Activated T-helper 9 cell treated with anti-CD3 and anti-CD28 coated beads, Interleukin-2, amount 50 U/mL, for 16 hours (primary cell): ENCODE data around the gene TP53TG5.

Experiments
- DNase-seq: peaks from one replicate; pipeline ENCODE4 v3.0.0-alpha.2; 2020; ENCODE audit warnings: low read depth

Gene TP53TG5

DNA sequence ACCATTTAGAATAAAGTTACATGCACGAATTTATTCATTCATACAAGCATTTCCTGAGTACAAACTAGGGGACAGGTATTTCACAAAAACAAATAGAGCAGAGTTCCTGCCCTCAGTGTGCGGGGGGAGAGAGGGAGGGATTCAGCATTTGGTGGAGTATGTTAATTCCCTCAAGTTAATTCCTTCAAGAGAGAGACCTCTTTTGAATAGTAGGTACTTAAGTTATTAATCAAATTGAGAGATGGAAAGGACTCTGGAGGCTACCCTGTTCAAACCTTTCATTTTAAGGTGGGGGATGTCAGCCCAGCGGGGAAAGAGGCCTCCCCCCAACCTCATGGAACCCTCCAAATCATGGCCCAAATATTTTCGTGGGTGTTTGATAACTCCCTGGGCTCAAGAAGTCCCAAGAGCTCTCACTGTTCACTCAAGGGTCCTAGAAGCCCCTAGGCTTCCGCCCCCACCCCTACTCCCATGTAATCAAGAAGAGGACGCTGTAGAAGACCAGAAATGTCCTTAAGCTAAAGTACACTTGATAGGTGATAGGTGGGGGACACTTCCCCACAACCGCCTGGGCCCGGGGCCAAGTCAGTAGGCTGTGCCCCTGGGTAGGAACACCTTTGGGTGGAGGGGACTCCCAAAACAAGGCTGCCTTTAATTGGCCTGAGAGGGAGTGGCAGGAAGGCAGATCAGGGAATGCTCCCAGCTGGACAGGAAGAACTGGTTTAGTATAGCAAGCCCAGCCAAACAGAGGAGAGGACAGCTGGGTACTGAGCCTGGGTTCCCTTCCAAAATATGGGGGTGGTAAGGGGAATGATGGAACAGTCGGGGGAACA is 32.8 kb downstream of the TP53TG5 start:
- DNase-seq: no peak

DNA sequence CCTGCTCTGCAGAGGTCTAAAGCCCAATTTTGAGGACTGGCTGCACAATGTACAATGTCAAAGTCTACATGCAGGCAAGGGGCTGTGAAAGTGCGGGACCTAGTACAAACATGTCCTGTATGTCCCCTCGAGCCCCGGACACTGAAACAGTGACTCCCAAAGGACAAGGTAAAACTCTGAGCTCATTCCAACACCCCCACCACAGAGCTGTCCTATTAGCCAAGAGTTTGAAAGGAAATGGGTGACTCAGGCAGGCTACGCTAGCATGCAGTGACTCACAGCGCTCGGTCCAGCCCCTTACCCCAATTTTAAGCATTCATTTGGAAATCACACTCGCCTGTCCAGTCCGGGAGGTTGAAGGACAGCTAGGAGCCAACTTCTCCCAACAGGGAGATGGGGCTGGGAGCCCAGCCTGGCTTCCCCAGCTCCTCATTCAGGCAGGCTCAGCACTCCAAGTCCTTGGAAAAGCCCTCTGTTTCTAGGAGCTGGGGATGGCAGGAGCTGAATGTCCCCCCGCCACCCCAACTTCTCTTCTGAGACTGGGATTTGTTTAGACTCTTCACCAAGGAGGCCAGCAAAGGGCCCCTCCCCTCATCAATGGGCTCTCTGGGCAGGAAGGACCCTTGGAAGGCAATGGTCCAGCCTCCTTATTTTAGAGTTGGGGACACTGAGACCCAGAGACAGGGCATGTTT is 33.8 kb downstream of the TP53TG5 start:
- no peak for DNase-seq

DNA sequence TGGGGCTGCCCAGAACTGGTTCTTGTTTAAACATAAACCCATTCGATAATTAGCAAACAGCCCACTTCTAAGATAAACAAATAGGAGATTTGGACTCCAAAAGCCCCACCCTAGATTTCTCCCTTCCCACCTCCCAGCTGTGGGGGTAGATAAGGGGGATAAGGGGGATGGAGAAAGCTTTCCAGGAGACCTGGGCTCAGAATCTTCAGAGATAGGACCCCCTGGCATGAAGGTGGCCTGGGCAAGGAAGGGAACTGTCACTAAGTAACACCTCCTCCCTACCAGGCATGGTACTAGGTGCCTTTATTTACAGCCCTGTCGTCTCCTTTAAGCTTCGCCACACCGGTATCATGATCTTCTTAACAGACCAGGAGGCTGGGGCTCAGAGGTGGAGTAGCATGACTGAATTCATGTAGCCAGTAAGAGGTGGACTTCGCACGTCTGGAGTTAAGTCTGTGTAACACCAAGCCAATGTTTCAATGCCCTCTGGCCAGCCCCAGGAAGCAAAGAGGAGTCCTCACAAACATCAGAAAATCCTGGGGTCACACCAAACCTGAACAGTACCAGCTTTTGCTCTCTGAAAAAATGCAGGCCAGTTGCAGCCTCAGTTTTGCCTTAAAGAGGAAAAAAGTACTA is 34.5 kb downstream of the TP53TG5 start:
- no peak for DNase-seq

DNA sequence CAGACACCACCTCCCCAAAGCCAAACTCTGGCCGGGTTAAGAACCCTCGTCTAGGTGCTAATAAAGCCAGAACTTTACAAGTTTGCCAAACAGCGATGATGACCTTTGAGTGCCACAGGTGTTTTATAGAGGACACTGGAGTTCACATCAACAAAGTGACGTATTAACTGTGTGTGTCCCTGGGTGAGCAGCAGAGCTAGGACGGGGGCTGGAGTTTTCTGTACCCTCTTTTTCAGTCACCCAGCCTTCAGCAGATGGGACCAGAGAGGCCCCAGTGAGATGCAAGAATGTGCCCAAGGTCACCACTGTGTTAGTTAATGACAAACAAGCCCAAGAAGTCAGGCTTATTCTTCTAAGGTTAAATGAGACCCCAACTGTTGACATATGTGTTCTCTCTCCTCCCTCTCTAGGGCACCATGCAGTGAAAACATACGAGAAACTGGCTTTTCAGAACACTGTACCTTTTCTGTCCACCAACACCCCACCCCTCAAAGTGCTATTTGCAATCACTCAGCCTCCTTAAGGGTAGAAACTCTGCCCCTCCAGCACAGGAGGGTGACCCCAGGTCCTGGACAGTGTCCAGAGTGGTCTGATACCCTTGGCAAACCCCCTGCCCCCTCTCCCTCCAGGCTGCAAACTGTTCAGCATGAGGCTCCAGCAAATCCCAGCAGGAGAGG is 35.1 kb downstream of the TP53TG5 start:
- DNase-seq: no peak

DNA sequence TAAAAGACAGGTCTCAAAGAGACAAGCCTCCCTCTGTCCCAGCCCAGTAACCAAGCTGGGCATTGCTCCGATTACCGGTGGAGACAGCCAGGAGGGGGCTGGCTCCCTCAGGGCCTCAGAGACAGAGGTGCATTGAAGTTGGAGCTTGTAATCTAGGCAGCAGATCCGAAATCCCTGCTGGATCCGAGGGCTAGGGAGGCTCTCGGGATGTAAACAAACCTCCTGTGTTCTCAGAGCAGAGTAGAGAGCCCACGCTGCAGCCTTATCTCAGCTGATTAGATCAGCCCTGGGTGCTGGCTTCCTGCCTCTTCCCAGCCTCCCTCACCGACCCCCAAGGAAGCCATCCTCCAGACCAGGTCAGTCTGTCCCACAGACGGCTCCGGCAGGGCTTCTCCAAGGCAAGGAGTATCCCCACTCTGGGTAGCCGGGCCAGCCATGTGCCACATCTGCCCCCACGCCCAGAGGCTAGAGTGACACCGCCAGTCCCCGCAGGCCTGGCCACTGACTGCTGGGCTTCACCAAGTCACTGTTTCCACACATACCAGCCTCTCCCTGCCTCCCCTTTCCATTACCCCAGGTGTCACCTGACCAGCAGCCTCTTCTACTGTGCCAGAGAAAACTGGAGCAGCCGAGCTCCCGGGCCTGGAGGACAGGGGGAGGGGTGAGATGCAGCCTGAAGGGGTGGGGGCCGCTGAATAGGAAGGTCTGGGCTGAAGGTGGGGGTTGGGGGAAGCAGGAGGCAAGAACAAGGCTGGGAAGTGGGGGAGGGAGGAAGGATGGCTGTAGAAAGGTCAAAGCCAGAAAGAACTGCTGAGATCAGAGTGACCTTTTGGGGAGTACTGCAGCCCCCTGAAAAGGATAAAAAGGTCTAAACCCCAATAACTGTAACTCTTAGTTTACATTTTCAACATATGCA is 35.9 kb downstream of the TP53TG5 start:
- no peak for DNase-seq

DNA sequence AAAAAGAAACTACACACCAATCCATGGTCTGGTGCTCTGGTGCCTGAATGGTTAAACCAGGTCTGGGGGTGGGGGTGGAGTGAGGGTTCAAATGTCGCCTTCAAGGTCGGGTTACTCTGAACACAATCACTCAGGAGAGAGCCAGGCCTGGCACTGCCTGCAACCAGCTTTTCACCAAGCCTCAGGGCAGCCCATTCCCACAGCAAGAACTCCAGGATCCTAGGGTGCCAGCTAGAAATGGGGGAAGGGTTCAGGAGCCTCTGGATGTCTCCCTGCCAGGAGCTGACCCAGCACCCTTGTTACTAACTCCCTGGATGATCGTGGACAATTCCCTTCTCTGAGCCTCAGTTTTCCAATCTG is 36.6 kb downstream of the TP53TG5 start:
- DNase-seq: no peak

DNA sequence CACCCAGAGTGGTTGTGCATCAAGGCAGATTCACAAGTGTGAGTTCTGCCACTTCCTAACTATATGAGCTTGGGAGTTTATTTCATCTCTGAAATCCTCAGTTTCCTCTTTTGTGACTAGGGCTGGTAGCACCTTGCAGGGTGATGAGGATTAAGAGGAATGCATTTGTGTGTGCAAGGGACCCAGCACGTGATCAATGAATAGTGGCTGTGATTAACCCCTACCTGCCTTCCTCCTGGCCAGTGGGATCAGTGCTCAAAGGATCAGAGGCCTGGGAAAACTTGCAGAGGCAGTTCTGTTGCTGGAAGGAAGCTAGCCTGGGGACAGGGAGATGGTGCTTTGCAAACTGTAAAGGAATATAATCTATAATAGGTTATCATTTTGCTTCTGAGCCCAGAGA is 37.2 kb downstream of the TP53TG5 start:
- no peak for DNase-seq

DNA sequence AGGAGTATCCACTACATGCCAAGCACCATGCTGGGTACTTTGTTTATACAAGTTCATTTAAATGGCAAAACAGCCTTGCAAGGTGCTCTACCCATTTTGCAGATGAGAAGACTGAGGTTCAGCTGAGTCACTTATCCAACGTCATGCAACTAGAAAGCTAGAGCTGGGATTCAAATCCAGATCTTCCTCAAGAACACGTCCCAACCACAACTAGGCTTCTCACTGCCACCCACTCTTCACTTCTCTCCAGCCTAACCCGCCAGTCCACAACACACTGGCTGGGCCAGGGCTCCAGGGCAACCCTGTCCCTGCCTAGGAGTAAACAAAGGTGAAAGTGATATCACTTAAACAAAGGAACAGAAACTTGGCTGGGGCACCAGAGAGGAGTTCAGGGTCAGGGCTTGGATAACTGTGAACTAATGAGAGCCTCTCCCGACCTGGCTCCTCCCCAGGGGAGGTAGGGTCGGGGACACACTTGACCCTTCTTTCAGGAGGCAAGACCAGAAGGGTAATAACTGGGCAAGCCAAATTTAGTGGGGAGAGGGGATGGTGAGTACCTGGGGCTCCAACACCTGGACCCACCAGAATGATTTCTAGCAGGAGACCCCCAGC is 37.8 kb downstream of the TP53TG5 start:
- no peak for DNase-seq

DNA sequence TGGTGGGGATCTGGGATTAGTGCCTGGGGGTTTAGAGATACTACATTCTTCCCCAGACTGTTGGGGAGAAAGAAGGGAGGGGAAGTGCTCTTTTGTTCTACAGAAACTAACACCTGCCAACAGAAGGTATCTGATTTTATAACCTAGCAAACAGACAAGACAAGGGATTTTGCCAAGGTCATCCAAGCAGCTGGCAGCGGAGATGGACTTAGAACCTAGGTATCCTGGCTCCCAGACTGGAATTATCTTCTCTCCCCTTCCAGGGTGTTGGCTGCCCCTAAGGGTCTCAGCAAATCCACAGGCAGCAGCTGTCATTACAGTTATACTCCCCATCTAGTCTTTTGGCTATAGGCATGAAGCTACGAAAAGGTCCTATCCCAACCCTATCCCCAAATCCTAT is 38.3 kb downstream of the TP53TG5 start:
- DNase-seq: no peak

DNA sequence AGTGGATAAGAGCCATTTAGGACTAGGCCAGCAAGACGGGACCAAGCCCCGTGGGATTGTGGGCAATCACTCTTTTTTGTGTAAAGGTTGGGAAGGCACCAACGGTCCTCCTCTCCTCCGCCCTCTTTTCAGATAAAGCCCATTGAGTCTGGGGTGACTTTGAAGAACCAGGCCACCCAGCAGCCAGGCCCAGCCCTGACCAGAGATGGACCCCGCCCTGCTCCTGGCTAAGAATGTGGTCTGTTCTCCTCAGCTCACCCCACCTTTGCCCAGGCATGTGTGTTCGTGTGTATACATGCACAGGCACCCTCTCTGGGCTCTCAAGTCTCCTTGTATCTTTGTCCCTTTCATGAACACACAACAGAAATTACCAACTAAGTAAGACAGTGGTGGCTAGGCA is 39.0 kb downstream of the TP53TG5 start:
- no peak for DNase-seq

DNA sequence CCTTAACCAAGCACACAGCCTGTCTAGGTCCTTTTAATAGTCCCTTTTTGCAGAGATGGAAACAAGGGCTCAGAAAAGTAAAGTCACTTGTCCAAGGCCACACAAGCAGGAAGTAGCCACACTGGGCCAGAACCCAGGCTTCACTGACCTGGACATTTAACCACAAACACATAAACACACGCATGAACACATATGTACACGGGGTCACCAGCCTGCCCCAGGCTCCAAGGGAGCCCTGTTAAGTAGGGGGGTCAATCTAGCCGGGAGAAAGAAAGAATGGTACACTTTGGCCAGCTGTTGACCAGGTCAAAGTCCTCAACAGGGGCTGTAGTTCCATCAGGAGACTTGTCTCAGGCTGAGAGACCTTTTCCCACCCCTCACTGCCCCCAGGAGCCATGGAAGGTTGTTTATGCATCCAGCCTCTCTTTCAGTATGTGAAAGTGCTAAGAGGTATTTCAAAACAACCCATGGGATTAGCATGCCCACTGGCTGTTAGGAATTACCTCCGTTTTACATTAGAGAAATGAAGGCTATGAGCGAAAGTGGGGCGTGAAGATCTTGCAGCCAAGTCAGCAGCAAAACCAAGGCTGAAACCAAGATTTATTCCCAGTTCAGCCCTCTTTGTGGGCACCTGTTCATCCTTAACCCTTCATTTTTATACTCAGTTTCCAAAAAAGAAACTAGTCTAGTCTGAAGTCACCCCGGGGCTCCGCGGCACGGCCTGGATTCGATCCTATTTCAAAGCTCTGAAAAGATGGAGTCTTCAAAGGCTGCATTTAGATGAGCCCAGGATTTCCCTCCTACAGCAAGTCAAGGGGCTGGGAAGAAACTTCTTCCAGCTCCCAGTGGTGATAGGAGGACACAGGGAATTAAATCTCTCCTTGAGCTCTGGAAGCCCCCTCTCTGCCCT is 39.7 kb downstream of the TP53TG5 start:
- DNase-seq: no peak

DNA sequence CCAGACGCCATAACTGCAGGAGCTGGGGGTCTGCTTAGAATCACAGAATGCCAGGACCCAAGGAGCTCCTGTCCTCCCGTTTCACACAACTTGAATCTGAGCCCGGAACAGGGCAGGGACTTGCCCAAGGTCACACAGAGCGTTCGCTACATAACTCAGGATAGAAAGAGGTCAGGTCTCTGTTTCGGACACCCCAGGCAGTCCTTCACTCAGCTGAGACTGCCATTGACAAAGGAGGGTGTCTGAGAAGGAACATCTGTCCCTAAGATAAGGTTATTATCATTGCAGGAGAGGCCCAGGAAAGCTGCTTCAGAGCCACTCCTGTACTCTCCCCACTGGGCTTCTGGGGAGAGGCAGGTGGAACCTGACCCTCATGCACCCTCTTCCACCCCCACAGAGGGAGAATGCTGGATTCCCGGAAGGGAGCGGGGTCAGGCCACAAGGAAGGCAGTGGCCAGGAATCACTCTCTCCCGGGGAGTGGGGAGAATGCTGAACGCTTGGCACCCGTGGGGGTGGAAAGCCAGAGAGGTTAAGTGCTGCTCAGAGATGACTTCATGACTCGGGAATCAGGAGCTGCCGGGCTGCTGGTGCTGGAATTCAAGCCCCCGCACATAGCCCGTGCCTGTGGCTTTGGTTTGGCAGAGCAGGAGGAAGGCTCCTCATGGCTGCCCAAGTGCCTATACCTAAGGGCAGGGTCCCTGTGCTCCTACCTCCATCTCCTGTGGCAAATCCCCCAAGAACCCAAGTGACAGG is 40.6 kb downstream of the TP53TG5 start:
- DNase-seq: no peak

DNA sequence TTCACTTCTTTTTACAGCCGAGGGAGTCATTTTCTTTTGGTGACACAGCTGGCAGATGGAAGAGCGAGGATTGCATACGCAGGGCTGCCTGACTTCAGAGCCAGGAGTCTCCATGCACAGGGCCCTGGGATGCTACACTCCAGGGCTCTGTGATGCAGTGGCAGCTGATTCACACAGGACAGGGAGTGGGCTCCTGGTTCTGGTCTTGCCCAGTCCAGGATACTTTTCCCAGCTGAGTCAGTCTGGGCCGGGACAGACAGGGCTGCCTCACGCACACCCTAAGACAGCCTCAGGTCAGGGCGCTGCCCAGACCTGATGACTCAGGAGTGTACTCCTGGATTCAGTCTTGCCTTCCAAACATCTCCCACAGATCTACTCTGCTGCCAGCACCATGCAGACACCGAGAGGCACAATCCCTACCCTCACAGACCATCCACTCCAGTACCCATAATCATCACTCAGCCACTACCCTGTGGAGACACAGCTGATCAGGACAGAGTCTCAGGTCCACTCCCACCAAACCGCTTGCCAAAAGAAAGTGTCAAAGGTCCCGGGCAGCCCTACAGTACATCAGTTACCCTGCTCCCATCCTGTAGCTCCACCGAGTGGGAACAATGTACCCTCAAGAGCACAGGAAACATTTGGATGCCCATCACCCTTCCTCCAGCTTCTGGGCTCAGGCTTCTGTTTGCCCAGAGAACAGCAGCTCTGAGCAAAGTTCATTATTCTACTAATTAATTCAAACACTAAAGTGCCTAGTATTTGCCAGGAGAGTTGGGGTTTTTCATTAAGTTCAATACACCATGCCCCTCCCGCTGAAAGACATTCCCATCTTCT is 41.4 kb downstream of the TP53TG5 start:
- no peak for DNase-seq

DNA sequence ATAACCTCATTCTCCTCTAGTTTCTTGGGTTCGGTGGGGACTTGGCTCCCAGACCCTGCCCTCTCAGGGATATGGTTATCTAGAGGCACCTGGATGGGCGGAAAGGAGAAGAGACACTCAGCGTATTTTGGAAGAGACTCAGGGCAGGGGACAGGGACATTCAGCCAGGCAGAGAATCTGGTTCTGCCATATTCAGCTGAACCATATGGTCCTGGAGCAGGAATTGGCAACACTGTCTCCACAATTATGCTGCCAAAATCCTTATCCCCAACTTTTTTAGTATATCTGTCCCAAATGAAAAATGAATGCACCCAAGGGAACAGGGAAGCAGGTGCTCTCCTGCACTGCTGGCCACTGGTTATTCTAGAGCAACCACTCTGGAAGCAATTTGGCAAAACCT is 47.6 kb downstream of the TP53TG5 start:
- DNase-seq: no peak

DNA sequence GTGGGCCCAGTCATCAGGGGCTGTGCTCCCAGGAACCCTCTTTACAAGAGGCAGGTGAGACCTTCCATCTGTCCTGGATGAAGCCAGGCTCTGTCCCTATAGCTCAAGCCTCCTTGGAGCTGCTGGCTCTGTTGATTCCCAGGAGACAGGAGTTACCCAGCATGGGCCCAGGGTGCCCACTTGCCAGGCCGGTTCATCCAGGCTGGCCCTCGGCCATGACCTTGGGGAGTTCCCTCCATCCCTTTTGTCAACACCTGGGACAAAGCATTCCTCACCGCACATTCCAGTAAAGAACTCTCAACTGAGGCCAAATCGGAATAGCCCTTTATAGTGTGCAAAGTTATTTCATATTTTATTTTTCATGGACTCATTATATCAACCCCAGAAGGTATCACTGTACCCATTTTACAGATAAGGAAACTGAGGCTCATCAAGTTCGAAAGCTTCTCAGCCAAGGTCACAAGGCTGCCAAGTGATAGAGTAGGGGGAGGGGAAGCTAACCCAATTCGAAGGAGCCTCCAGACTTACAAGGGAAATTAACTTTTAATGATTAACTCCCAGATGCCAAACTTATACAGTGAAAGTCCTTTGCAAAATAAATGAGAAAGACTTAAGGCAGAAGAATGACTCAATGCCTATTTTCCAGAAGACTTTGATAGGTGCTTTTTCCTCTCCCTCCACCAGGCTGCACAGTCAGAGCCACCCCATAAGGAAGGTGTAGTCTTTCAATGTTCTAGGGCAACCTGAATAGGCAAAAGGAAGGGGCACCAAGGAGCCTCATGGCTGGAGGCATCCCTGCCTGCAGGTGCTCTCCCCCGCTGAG is 48.4 kb downstream of the TP53TG5 start:
- no peak for DNase-seq

DNA sequence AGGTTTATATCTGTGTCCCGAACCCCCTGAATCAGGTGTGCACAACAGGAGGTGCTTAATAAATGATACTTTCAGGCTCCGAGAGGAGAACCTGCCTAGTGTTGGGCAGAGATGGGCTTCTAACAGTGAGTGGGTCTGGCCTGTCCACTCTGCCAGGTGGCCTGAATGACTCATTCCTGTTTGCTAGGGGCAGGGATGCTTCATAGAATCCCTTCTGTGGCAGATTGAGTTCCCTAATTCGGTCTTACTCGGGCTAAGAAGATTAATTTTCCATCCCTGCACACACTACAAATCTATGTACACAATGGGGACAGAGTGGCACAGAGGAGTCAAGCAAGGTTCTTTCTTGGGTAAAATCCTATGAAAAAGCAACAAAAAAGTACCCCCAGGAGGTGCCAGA is 49.7 kb downstream of the TP53TG5 start:
- no peak for DNase-seq

DNA sequence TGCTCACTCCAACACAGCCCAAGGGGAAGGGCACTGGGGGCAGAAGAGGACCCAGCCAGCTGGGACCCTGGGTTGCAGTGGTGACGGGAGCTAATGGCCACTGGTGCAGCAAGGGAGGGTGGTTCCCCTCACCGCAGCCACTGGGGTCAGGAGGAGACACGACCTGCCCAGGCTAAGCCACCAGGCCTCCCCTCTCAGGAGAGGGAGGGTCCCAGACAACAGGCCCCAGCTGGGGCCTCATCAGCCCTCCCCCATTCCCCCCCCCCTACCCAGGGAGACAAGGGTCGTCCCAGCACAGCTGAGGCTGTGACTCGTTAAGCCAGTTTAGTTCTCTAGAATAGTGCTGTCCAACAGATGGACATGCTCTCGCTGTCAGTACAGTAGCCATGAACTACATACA is 52.8 kb downstream of the TP53TG5 start:
- no peak for DNase-seq

DNA sequence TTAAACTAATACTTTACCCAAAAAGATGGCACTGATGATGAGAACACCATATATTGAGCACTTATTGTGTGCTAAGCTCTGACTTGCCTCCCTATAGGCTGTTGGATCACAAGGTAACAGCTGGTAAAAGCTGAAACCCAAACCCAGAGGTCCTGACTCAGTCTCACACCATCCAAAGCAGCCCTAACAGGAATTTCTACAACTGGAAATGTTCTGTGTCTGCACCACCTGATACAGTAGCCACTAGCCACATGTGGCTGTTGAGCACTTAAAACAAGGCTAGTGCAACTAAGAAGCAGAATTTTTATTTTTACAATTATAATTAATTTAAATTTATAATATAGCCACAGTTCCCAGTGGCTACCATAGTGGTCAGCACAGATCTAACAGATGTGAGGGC is 54.4 kb downstream of the TP53TG5 start:
- DNase-seq: no peak
